NOMO-1 (cell line): ENCODE measurements around the gene ANKRD18A.

ENCODE experiments used
- DNase-seq, 2 experiments: peaks; one replicate each; lab custom pipeline; 2025; ENCODE audit not compliant: unreplicated experiment in 2 of 2; lab: John Stamatoyannopoulos, UW

ANKRD18A gene

DNA sequence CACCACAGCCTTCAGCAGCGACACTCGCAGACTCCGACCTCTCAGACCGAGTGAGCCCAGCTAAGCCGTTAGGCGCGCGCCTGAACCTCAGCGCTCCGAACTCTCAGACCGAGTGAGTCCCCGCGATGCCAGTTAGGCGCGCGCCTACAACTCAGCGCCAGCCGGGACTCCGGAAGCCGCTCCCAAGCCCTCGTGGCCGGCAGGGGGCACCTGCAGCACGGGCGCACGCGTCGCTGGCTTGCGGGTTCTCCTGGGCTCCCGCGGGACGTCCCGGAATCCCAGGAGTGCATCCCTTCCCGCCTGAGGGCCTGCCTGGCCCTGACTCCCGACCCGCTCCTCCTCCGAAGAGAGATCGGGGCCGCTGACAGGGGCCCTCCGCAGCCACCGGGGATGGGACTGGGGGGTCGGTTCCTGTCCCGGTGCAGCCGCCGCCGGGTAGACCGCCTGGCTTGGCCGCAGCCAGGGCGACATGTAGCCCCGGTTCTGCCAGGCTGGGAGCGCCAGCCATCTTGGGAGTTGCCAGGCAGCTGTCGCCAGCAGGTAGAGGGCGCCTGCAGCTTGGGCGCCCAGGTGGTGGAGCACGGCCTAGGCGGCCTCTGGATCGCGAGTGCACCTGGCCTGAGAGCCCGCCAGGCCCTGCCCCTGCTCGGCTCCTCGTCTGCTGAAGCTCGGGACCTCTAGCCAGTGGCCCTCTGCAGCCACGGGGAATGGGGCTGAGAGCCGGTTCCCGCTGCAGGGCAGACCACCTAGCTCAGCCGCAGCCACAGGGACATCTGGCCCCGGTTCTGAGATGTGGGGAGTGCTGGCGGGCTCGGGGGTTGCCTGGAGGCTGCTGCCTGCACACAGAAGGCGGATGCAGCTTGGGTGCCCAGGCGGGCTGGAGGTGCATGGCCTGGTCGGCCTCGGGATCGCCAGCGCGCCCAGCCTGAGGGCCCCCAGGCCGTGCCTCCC lies at the start of gene ANKRD18A:
ANKRD18A (minus strand) TSS at position 114 of the 951 bp plus-strand sequence. CDS start 311 bp downstream, outside the sequence.
- no peak for DNase-seq

DNA sequence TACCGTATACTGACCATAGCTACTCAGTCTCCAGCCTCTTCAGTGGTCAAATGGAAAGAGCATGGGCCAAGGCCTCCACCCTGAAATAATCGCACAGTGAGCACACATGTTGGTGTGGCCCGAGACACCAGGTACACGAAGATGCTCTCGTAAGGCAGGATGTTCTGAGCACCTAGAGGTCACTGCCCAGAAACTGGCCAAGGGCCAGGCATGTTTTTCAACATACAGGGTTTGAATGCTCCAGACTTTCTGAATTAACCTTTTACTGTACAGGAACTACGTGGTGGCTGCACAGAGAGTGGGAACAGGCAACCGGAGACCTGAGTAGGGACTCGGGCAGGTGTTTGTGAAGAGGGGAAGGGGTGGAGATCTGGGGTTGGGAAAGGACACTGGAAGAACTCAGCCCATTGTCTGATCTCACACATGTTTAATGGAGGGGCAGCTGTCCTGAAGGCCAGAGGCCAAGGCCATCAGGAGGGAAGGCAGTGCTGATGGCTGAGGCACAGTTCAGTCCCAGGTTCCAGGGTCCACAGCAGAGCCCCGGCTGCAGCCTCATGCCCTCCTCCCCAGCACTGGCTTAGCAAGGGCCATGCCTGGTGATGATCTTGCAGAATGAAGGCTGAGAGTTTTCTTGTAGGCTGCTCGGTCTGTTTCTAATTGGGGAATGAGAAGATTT lies 48.5 kb upstream of the ANKRD18A start:
- no peak for DNase-seq

DNA sequence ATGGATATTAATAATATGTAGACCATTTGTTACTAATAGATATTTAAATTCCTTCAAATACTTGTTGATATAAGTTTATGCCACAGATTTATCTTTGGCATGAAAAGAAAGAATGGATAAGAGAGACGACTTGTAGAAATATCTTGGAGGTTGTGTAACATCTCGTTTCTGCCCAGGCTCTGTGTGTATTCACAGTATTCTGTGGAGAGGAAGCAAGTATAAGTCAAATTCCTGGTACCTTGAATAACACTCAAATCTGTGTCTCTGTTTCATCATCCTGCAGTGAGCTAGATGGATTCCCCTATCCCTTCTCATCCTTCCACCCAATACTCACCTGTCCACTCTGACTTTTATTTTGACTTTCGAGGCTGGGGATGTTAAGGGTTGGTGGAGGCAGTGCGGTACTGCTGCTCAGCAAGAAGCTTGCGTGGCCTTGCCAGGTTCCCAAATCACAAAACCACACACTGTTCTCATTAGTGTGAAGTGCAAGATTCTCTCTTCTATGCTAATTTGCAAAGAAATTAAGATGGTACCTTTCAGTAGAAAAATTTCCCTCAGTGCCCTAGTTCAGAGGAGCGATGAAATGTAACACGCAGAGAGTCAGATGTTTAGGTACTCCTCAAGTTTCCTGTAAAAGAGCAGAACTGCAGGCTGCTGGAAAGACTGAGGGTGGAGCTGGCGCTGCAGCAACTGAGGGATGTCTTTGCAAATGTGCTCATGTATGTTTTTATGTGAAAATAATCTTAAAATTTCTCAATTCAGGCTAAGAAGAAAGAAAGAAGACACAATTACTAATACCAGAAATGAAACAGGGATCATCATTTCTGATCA lies 42.6 kb upstream of the ANKRD18A start:
- DNase-seq: no peak

DNA sequence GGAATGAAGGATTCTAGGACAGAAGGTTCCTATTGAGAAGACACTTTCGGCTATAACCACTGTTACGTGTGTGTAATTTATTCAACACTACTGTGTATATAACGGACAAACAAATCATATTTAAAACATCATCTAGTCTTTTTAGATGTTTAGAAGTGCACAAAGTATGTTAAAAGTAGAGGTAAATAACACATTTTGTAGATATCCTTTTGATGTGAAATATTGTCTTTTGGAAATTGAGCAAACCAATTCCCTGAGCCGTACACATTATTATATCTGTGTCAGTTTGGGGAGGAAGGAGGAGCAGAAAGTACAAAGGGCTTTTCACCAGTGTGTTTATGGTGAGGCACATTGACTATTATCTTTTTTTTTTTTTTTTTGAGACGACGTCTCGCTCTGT lies 39.1 kb upstream of the ANKRD18A start:
- DNase-seq: no peak

DNA sequence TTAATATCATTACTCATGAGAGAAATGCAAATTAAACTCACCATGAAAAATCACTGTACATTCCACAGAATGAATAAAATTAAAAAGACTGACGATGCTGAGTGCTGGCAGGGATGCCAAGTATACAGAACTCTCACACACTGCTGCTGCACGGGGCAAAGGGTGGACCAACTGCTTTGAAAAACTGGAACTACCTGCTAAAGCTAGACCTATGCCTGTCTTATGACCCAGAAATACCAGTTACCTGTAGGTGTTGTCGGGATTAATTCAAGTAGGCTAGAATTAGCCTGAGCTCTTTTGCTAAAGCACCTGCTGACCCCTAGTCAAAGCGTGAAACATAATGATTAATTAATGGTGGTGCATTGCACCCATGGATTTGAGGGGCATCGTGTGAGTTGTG lies 36.5 kb upstream of the ANKRD18A start:
- no peak for DNase-seq

DNA sequence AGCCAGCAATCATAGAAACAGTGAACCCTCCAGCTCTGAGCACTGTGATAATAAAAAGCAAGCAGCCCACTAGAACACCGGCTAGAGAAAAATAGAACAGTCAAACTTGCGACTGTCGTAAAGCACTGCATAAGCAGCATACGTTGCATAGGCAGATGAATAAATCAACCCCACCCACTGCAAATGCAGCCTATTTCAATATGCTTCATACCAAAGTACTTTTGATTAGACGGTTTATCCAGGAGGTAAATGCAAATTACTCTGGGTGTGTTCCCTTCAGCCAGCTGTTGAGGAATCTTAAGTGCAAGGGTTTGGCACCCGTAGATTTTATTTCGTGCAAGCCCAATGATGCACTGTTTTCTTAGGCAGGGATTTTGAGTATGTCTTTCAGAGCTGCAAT lies 32.1 kb upstream of the ANKRD18A start:
- no peak for DNase-seq

DNA sequence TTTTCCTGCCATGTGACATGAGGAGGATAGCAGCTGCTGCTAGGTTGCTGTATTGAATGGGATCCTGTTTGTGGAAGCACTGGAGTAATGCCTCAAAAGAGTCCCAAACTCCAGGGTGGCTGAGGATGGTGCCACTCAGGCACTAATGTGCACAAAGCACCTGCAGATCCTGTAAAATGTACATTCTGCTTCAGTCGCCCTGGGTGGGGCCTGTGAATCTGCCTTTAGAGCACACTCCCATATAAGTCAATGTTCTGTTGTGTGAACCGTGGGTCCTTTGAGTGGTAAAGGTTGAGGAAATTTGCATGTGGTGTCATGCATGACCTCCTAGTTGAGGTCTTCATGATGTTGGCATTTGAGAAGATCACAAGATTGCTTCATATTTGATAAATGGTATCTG lies 31.6 kb upstream of the ANKRD18A start:
- DNase-seq: no peak

DNA sequence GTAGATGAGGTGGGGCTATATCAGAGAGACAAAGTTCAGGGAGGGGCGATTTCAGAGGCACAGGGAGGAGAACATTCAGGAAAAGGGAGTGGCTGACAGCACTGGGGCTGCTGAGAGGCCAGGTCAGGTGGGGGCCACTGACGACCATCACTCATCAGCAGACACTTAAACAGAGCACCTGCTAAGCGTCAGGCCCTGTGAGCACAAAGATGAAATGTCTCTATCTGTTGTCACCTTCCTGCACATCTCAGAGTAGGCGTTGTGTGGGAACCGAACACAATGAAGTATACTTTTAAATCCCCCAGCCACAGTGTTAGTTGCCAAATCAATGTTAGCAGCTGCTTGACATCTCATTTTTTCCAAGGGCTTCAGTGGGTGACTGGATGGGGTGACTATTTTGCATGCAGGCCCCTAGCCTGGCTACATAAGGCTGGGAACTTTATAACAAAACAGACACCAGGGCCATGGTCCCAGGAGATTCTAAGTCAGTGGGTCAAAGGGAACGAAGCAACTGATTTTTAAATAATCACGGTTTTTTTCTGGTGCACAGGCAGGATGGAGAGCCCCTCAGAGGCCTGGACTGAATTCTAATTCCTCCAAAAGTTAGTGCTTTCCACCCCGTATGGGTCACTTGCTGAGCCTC lies 31.1 kb upstream of the ANKRD18A start:
- no peak for DNase-seq

DNA sequence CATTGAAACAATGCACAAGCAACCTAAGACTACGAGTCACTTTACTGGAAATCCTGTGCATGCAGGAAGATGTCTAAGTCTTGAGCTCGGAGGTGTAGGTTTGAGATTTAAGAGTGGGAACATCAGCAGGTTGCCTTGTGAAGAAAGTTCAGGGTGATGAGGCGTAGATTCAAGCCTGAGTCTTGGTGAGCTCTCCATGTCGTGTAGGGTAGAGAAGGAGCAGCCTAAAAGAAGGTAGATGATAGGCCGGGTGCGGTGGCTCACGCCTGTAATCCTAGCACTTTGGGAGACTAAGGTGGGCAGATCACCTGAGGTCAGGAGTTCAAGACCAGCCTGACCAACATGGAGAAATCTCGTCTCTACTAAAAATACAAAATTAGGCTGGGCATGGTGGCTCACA lies 30.2 kb upstream of the ANKRD18A start:
- DNase-seq: no peak

DNA sequence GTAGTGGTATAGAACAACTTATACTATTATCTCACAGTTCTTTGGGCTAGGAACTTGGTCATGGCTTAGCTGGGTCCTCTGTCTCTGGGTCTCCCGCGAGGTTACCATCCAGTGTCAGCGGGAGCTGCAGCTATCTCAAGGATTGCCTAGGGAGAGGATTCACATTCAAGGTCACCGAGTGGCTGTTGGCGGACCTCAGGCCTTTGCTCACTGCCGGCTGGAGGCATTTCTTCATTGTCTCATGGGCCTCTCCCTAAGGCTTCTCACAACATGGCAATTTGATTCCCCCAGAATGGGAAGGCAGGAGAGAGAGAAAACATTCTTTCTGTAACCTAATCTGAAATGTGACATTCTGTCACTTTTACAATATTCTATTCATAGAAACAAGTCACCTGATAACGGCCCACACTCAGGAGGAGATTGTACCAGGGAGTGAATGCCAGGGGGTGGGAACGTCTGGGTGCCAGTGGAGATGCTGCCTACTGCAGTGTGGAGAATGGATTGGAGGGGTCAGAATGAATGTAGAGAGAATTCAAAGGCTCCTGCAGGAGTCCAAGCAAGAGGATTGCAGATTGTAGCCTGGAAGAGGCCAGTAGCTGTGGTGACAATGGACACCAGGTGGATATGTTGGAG lies 29.5 kb upstream of the ANKRD18A start:
- DNase-seq: no peak

DNA sequence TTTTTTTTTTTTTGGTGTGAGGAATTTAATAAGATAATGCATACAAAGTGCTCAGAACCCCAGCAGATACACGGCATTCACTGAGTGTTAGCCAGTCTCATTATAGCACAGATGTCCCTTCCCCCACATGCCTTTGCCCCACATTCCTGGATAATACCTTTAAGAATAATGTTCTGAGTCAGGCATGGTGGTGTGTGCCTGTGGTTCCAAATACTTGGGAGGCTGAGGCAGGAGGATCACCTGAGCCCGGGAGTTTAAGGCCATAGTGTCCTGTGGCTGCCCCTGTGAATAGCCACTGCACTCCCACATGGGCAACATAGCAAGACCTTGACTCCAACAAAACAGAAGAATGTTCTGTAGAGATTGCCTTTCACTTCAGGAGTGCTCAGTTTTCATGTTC lies 24.2 kb upstream of the ANKRD18A start:
- no peak for DNase-seq

DNA sequence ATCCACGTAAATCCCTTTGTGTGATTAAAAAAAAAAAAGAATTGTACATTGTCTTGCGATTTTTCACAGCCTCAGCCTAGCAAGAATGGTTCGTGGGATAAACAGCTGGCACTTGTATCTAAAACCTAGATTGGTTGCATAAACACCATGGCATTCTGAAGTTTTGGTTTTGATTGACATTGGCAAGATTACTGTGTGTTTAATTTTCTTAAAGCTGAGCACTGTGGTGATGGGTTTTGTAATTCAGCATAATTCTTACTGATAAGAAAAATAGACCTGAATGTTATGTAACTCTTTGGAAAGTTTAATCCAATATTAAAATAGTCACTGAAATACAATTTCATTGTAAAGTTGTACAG lies 23.4 kb upstream of the ANKRD18A start:
- no peak for DNase-seq

DNA sequence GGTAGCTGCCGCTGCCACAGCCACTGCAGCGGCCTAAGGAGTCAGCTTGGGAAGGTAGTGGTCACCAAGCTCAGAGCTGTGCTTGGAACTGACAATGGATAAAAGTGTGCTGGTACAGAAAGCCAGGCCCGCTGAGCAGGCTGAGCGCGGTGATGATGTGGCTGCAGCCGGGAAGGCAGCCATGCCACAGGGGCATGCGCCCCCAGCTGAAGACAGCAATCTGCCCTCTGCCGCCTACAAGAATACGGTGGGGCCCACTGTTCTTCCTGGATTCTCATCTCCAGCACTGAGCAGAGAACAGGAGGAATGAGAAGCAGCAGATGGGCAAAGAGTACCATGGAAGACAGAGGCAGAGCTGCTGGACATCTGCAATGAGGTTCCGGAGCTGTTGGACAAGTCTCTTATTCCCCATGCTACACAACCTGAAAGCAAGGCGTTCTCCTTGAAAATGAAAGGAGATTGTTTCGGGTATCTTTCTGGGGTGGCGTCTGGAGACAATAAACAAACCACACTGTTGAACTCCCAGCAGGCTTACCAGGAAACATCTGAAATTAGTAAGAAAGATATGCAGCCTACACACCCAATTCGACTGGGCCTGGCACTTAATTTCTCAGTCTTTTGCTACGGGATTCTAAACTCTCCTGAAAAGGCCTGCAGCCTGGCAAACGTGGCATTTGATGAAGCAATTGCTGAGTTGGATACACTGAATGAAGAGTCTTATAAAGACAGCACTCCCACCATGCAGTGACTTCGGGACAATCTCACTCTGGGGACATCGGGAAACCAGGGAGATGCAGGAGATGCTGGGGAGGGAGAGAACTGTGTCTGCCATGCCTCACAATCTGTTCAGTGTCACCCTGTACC lies 22.8 kb upstream of the ANKRD18A start:
- no peak for DNase-seq

DNA sequence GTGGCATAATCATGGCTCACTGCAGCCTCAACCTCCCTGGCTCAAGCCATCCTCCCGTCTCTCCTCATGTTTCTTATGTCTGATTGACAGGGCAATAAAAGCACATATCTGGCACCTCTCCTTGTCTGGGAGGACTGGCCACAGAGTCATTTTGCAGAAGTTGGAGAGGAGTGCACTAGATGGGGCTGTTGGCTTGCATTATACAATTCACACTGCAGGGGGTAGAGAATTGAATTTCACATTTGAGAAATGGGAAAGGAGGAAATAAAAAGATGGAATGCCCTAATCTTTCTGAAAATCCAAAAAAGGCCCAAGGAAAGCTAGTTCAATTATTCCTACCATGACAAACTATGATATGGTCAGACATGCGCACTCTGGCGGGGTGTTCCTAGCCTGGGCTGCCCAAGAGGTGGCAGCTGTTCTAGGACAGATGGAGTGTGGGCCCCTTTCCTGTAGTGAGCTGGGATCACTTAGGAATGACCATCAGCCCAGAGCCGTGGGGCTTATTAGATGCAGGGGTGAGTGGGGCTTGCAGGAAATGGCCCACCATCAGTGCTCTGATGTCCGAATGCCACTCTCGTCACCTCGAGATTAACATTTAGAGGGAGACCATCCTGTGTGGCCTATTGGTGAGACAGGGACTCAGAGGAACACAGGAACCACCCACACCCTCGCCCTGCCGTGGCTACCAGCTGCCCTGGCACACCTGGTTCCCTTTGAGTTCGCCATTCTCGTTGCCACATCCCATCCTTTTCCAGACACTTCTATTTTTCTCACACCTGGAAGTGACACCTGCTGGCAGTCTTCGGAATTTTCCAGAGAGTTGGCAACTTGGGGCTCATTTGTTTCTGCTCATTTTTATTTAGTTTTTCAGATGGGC lies 21.8 kb upstream of the ANKRD18A start:
- no peak for DNase-seq

DNA sequence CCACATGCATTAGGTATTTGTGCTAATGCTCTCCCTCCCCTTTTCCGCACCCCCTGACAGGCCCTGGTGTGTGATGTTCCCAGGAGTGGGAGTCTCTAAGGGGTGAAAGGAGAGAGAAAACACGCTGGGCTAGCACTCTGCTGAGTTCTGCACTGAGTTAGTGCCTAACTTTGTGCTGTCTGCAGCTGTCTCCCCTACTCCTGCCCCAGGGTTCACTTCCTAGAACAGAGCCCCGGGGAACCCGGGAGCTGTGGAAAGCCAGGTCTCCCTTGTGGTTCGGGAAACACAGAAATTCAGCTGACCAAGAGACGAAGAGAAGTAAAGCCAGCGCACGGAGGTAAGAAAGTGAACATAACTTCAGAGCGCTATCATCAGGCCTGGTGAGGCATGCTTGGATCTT lies 20.7 kb upstream of the ANKRD18A start:
- DNase-seq: no peak

DNA sequence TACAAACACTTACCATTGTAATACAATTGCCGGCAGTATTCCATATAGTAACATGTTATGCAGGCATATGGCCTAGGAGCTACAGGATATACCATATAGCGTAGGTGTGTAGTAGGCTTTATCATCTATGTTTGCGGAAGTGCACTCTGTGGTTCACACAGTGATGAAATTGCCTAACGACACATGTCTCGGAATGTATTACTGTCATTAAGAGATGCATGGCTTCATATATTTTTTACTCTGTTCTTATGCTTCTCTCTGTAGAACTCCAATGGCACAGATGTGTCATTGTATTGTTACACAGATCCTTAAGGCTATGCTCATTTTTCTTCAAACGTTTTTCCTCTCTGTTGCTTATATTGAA lies 19.2 kb upstream of the ANKRD18A start:
- DNase-seq: no peak

DNA sequence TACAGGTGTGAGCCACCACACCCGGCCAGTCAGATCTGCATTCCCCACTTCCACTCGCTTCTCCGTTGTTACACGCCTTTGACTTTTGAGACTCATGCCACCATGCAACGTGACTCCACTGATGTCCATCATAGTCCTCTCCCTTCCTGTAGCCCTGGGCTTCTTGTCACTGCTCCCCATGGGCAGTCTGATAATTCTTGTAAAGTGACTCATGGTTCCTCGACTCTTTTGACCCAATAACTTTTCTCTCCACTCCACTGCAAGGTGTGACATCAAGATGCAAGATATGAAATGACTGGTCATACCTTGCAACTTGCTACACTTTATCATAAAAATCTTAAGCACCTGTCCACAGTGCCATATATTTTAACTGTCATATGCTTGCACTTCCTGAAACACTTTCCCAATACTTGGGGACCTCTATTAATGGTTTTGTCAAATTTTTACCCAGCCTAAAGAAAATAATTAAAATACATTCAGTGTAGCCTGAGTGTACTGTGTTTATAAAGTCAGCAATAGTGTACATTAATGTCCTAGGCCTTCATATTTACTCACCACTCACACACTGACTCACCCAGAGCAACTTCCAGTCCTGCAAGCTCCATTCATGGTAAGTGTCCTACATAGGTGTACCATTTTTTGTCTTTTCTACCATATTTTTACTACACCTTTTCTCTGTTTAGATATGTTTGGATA lies 18.6 kb upstream of the ANKRD18A start:
- no peak for DNase-seq

DNA sequence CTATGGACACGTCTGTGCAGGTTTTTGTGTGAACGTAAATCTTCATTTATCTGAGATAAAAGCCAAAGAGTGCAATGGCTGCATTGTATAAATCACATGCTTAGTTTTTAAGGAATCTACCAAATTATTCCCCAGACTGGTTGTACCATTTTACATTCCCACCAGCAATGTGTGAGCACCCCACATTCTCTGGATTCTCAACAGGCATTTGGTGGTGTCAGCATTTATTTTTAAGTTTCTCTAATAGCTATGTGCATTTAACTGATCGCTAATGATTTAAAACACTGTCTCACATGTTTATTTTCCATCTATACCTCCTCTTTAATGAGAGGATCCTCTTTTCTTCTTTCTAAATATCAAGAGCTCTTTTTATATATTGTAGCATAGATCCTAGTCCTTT lies 13.9 kb upstream of the ANKRD18A start:
- DNase-seq: no peak
